ENCODE results near the gene EYA3. TPM values are rescaled to one million over a fixed set of nuclear protein-coding genes. Genes with fewer than 3 reads are reported as not detected.

The EYA3 gene
- total RNA-seq, 1 donor from 2014 or later = 41.3 TPM

GRCh38 chr1:27967884-27968466 lies 120.4 kb downstream of the EYA3 start:
- TF ChIP-seq, protein P1, sequence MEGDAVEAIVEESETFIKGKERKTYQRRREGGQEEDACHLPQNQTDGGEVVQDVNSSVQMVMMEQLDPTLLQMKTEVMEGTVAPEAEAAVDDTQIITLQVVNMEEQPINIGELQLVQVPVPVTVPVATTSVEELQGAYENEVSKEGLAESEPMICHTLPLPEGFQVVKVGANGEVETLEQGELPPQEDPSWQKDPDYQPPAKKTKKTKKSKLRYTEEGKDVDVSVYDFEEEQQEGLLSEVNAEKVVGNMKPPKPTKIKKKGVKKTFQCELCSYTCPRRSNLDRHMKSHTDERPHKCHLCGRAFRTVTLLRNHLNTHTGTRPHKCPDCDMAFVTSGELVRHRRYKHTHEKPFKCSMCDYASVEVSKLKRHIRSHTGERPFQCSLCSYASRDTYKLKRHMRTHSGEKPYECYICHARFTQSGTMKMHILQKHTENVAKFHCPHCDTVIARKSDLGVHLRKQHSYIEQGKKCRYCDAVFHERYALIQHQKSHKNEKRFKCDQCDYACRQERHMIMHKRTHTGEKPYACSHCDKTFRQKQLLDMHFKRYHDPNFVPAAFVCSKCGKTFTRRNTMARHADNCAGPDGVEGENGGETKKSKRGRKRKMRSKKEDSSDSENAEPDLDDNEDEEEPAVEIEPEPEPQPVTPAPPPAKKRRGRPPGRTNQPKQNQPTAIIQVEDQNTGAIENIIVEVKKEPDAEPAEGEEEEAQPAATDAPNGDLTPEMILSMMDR (IDR thresholded peaks at IDR 0.05; ENCODE audit: unreplicated experiment) = no peak
- Mint-ChIP-seq H3K27ac (no peak overlapping the region), H3K4me3 (ENCODE audit: low read depth) (no peak overlapping the region), H3K4me1 (ENCODE audit: low read depth) (peaks cover 4% of the 10 kb centered on the region), H3K9me3 (ENCODE audit: low read depth) (no peaks in the 10 kb centered on the region), H3K36me3 (ENCODE audit: insufficient read depth) (peaks cover 10% of the 10 kb centered on the region), H3K27me3 (no peaks in the 10 kb centered on the region)
- DNase-seq (ENCODE audit: low spot score, unreplicated experiment) = no peak

GRCh38 chr1:27967106-27967883 lies 121.1 kb downstream of the EYA3 start:
- H3K36me3 Mint-ChIP-seq (ENCODE audit: insufficient read depth) = peaks cover 10% of the 10 kb centered on the region
- no peak for DNase-seq (ENCODE audit: low spot score, unreplicated experiment)
- H3K27ac Mint-ChIP-seq = no peak overlapping the region
- peaks cover 4% of the 10 kb centered on the region for H3K4me1 Mint-ChIP-seq (ENCODE audit: low read depth)
- no peaks in the 10 kb centered on the region for H3K27me3 Mint-ChIP-seq
- TF ChIP-seq, protein P1 (IDR thresholded peaks at IDR 0.05; ENCODE audit: unreplicated experiment) = no peak
- no peaks in the 10 kb centered on the region for H3K9me3 Mint-ChIP-seq (ENCODE audit: low read depth)
- H3K4me3 Mint-ChIP-seq (ENCODE audit: low read depth) = no peak overlapping the region

GRCh38 chr1:27966402-27967105 lies 121.9 kb downstream of the EYA3 start:
- DNase-seq (ENCODE audit: low spot score, unreplicated experiment) = no peak
- no peak overlapping the region for H3K4me3 Mint-ChIP-seq (ENCODE audit: low read depth)
- TF ChIP-seq, protein P1 (IDR thresholded peaks at IDR 0.05; ENCODE audit: unreplicated experiment) = no peak
- H3K27ac Mint-ChIP-seq = no peak overlapping the region
- peaks cover 10% of the 10 kb centered on the region for H3K36me3 Mint-ChIP-seq (ENCODE audit: insufficient read depth)
- H3K4me1 Mint-ChIP-seq (ENCODE audit: low read depth) = peaks cover 7% of the 10 kb centered on the region
- no peaks in the 10 kb centered on the region for H3K9me3 Mint-ChIP-seq (ENCODE audit: low read depth)
- H3K27me3 Mint-ChIP-seq = no peaks in the 10 kb centered on the region

- Mint-ChIP-seq H3K36me3 (ENCODE audit: insufficient read depth) (peaks cover 6% of the 10 kb centered on the region), H3K27ac (no peak overlapping the region), H3K9me3 (ENCODE audit: low read depth) (no peaks in the 10 kb centered on the region), H3K27me3 (no peaks in the 10 kb centered on the region), H3K4me1 (ENCODE audit: low read depth) (peaks cover 16% of the 10 kb centered on the region), H3K4me3 (ENCODE audit: low read depth) (no peak overlapping the region)
- DNase-seq (ENCODE audit: low spot score, unreplicated experiment) = no peak
- TF ChIP-seq, protein P1 (IDR thresholded peaks at IDR 0.05; ENCODE audit: unreplicated experiment) = no peak
Measured at GRCh38 chr1:27963393-27963792, 125.0 kb downstream of the EYA3 start.

DNA sequence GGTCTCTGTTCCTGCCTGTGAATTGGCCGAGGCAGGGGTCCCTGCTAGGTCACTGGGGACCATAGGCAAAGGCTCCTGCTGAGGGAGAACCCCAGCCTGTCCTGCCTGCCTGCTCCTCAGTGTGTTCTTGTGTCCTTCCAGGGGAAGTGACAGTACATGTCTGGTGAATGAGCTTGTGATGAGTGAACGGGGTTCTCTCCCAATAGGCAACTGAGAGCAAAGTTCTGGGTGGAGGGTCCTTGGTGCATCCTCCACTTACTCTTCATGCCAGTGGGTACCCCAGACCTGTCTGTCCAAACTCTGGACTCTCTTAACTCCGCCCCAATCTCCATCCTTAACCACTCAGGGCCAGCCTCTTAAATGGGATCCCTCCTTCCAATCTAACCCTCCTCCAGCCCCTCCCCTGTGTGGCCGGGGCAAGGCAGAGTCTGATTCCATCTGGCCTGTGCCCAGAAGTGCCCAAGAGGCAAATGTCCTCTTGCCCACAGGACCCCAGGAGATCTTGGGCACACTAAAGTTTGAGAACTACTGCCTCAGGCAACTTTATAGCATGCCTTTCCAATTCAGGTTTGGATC lies 126.7 kb downstream of the EYA3 start:
- peak overlapping the region; percentile 37 for H3K27ac Mint-ChIP-seq
- peak overlapping the region; percentile 73 for H3K4me3 Mint-ChIP-seq (ENCODE audit: low read depth)
- H3K4me1 Mint-ChIP-seq (ENCODE audit: low read depth) = peaks cover 16% of the 10 kb centered on the region
- H3K36me3 Mint-ChIP-seq (ENCODE audit: insufficient read depth) = peaks cover 3% of the 10 kb centered on the region
- TF ChIP-seq, protein P1 (IDR thresholded peaks at IDR 0.05; ENCODE audit: unreplicated experiment) = no peak
- no peaks in the 10 kb centered on the region for H3K27me3 Mint-ChIP-seq
- no peak for DNase-seq (ENCODE audit: low spot score, unreplicated experiment)
- H3K9me3 Mint-ChIP-seq (ENCODE audit: low read depth) = no peaks in the 10 kb centered on the region
